GM08714 (cell line): ENCODE measurements around the gene HINT2.

Experiments used
- H3K4me3 ChIP-seq: fragments of 200-500 bp; sonication (Bioruptor generic); 2 replicates; pipeline ENCODE4 v1.5.1; 2014; ENCODE audit warnings: mild to moderate bottlenecking, low read length, inconsistent platforms
- ZNF274 ChIP-seq: IDR thresholded peaks from 2 replicates; pipeline ENCODE4 v1.6.1; 2012; ENCODE audit warnings: mild to moderate bottlenecking, low read depth, low read length

The HINT2 gene

DNA sequence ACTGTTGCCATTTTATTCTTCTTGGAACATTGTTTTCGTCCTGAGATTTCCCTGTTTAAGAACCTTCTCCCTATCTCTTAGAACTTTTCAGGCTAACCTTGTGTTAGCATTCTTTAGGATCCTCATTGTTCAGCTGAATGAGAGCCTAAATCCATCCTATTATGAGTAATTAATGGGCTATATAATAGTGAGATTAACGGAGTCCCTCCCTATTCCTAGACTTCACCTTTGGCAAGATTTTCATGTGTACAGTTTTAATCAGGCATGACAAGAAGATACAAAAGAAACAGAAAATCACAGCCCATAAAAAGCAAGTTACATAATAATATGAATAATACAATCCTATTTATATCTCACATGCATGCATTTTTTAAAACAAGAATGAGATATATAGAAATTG is 51.7 kb downstream of the HINT2 start:
- H3K4me3 ChIP-seq, result no peak overlapping the region
- TF ChIP-seq ZNF274, result no peak
